Ectodermal cell (in vitro differentiated cells): ENCODE results near the gene ZSCAN26. TPM values are rescaled to one million over a fixed set of nuclear protein-coding genes. Genes with fewer than 3 reads are reported as not detected.

Experiments
- H3K27ac ChIP-seq: 2 replicates; pipeline ENCODE4 v1.7.0; 2013; ENCODE audit warnings: mild to moderate bottlenecking, low read depth, low read length; ENCODE audit not compliant: insufficient read depth, poor library complexity, severe bottlenecking
- H3K27me3 ChIP-seq: 2 replicates; pipeline ENCODE4 v1.7.0; 2013; ENCODE audit warnings: mild to moderate bottlenecking, low read length; ENCODE audit not compliant: insufficient read depth, control insufficient read depth, poor library complexity, severe bottlenecking
- H3K36me3 ChIP-seq: one replicate; pipeline ENCODE4 v1.7.0; 2013; ENCODE audit warnings: low read length; ENCODE audit not compliant: control insufficient read depth, insufficient read depth
- H3K4me1 ChIP-seq: one replicate; pipeline ENCODE4 v1.7.0; 2013; ENCODE audit warnings: low read length; ENCODE audit not compliant: control insufficient read depth, insufficient read depth
- H3K4me3 ChIP-seq: 2 replicates; pipeline ENCODE4 v1.7.0; 2013; ENCODE audit warnings: low read depth, low read length, control low read depth; ENCODE audit not compliant: insufficient read depth
- H3K9me3 ChIP-seq: 2 replicates; pipeline ENCODE4 v1.7.0; 2013; ENCODE audit warnings: mild to moderate bottlenecking, low read length, moderate library complexity; ENCODE audit not compliant: control insufficient read depth
- WGBS, 2 experiments: methylation state at CpG; one replicate each; pipeline ENCODE4 v1.1.7; 2013; ENCODE audit warnings: missing lambda C conversion rate in 2 of 2; 5-methylcytosine and 5-hydroxymethylcytosine counted together
- polyA plus RNA-seq, 4 experiments: library from polyadenylated mRNA; stranded (reverse); fragments of 50-300 nt; gene quantifications; one replicate each; pipeline ENCODE4 v1.2.3, GENCODE V29; 2013

The ZSCAN26 gene
- polyA plus RNA-seq (2013, experiment 1 of 4), result 23.3 TPM
- polyA plus RNA-seq (2013, experiment 2 of 4), result 26.1 TPM
- 19.6 TPM for polyA plus RNA-seq (2013, experiment 3 of 4)
- 25.7 TPM for polyA plus RNA-seq (2013, experiment 4 of 4)

GRCh38 chr6:28266962-28267694 lies at the start of gene ZSCAN26:
TSS of gene ZSCAN26 (plus strand) at chr6:28267143. CDS start at chr6:28271920, 4,777 bp downstream.
- Histone ChIP-seq H3K36me3 (peaks cover 6% of the 10 kb centered on the region), H3K27me3 (peaks cover 25% of the 10 kb centered on the region), H3K4me1 (no peaks in the 10 kb centered on the region), H3K9me3 (no peaks in the 10 kb centered on the region), H3K4me3 (peak within 1 kb of the TSS; percentile 75), H3K27ac (no peak within 1 kb of the TSS)
- WGBS, 2 experiments, result 1% methylated on average over 32 of the region's 32 CpGs

DNA sequence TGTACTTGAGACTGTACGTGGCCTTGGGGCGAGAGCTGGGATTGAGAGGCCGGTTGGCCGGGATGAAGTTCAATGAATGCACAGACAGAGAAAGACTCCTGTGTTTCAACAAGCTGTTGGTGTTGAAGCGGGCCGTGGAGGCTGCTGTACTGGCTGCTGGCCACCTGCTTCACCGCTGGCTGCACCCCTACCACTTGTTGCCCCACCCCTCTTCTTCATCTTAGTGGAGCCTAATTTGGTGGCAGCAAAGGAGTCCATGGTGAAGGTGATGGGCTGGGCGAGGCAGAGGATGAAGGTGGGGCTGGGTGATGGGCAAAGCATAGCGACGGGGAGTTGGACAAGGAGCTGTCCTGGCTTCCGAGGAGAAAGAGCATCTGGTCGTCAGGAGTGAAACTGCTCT lies 49.1 kb upstream of the ZSCAN26 start:
- Histone ChIP-seq H3K9me3 (no peaks in the 10 kb centered on the region), H3K36me3 (no peaks in the 10 kb centered on the region), H3K27me3 (peaks cover 84% of the 10 kb centered on the region), H3K4me1 (no peaks in the 10 kb centered on the region), H3K27ac (no peak overlapping the region), H3K4me3 (no peak overlapping the region)
- 92% methylated on average over 12 of the region's 12 CpGs for WGBS, 2 experiments

GRCh38 chr6:28218312-28219248 lies 48.4 kb upstream of the ZSCAN26 start:
- Histone ChIP-seq H3K36me3 (no peaks in the 10 kb centered on the region), H3K4me1 (no peaks in the 10 kb centered on the region), H3K27me3 (peaks cover 84% of the 10 kb centered on the region), H3K4me3 (peak overlapping the region; percentile 43), H3K9me3 (no peaks in the 10 kb centered on the region), H3K27ac (no peak overlapping the region)
- WGBS, 2 experiments, result 14 to 15% methylated on average over 54 to 56 of the region's 56 CpGs

DNA sequence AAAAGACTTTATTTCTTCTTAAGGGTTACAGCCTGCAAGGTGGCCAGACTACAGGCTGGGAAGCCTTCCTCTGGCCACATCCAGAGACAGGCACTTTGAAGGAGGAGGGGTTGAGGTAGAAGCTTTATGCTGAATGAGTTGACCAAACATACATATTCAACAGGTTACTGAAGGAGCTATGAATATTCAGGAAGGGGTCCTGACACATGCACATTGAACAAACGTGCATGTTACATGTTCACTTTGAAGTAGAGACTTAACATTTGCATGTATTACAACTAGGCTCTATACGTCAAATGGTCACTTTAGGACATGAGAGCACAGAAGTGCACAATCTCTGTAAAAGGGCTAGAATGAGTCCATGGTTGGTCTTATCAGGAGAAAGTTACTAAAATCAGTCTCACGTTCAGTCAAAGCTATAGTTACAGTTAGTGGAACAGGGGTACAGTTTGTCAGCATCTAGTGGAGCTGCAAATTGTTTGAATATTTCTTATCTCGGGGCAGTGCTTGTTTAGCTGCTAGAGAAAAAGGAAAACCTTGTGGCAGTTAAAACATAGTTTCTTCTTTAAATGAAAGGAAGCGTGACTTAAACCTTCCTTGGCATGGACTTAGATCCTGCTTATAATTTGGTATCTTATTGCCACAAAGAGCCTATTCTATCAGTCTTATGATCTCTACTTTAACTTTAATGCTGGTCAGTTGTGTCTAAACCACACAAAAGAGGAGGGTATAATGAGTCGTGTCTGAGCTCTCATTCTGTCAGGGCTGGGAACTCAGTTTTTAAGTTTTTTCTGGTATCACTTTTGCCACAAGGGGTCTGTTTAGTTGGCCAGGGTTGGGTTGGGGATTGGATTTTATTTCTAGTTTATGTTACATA lies 46.4 kb upstream of the ZSCAN26 start:
- no peak overlapping the region for H3K4me3 ChIP-seq
- peaks cover 73% of the 10 kb centered on the region for H3K27me3 ChIP-seq
- H3K4me1 ChIP-seq, result no peaks in the 10 kb centered on the region

DNA sequence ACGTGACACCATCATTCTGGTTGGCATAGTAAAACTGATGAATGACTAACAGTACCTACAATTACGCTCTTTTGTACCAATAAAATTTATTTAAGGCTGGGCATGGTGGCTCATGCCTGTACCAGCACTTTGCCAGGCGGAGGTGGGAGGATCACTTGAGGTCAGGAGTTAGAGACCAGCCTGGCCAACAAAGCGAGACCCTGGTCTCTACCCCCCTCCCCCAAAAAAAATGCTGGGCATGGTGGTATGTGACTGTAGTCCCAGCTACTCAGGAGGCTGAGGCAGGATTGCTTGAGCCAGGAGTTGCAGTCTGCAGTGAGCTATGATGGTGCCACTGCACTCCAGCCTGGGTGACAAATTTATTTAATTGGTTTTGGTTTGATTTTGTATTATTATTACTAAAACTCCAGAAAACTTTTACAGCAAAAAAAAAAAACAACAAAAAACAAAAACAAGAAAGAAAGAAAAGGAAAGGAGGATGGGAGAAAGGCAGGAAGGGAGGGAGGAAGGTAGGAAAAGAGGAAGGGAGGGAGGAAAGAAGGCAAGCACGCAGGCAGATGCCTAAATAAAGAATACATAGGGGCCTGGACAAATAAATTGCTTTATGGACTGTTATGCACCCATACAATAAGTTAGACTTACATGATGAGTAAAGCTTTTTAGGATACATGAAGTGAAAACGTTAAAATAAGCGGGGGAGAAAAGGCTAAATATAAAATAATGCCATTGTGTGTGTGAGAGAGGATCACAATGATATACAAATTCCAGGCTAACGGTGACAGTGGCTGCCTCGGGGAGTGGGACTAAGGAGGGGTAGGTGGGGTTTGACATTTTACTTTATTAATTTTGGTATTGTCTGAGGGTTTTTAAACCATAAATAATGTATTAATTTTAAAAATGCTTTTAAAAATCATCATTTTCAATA lies 42.5 kb upstream of the ZSCAN26 start:
- H3K9me3 ChIP-seq, result no peaks in the 10 kb centered on the region
- peaks cover 4% of the 10 kb centered on the region for H3K4me1 ChIP-seq
- WGBS, 2 experiments, result 59 to 64% methylated on average over 9 of the region's 9 CpGs
- H3K36me3 ChIP-seq, result peaks cover 24% of the 10 kb centered on the region
- peak overlapping the region; percentile 60 for H3K4me3 ChIP-seq
- no peak overlapping the region for H3K27ac ChIP-seq
- H3K27me3 ChIP-seq, result peaks cover 46% of the 10 kb centered on the region

More for the DNA sequence above, 46.4 kb upstream of the ZSCAN26 start:
- no peak overlapping the region for H3K27ac ChIP-seq
- WGBS, 2 experiments, result 60 to 66% methylated on average over 6 of the region's 6 CpGs
- no peaks in the 10 kb centered on the region for H3K36me3 ChIP-seq
- no peaks in the 10 kb centered on the region for H3K9me3 ChIP-seq

GRCh38 chr6:28225056-28225834 lies 41.7 kb upstream of the ZSCAN26 start, which contains the start of gene ZSCAN9:
TSS of gene ZSCAN9 (plus strand) at chr6:28225275. CDS start at chr6:28227085, 1,810 bp downstream.
- Histone ChIP-seq H3K9me3 (no peaks in the 10 kb centered on the region), H3K27me3 (peaks cover 38% of the 10 kb centered on the region), H3K4me3 (peak within 1 kb of the TSS; percentile 60), H3K36me3 (peaks cover 29% of the 10 kb centered on the region), H3K4me1 (peaks cover 4% of the 10 kb centered on the region), H3K27ac (peak within 1 kb of the TSS; percentile 30)
- 1% methylated on average over 43 to 45 of the region's 45 CpGs for WGBS, 2 experiments

DNA sequence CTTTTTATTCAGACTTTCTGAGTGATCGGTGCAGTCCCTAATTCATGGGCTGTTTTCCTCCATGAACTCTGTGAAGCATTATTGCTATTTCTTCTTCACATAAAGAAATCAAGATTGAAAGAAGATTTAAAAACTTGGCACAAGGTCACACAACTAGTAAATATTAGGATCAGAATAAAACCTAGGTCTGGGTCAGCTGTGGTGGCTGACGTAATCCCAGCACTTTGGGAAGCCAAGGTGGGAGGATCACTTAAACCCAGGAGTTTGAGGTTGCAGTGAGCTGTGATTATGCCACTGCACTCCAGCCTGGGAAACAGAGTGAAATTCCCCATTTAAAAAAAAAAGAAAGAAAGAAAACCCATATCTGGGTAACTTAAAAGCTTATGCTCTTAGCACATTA lies 40.5 kb upstream of the ZSCAN26 start:
- Histone ChIP-seq H3K27me3 (peaks cover 26% of the 10 kb centered on the region), H3K4me3 (peak overlapping the region; percentile 60), H3K4me1 (peaks cover 4% of the 10 kb centered on the region), H3K9me3 (no peaks in the 10 kb centered on the region), H3K27ac (no peak overlapping the region), H3K36me3 (peaks cover 38% of the 10 kb centered on the region)
- WGBS, 2 experiments, result 96 to 98% methylated on average over 2 of the region's 2 CpGs

GRCh38 chr6:28232785-28233184 lies 34.2 kb upstream of the ZSCAN26 start:
- no peaks in the 10 kb centered on the region for H3K9me3 ChIP-seq
- WGBS, 2 experiments, result 95 to 96% methylated on average over 11 of the region's 11 CpGs
- peaks cover 36% of the 10 kb centered on the region for H3K36me3 ChIP-seq
- H3K27ac ChIP-seq, result no peak overlapping the region
- H3K4me3 ChIP-seq, result no peak overlapping the region
- no peaks in the 10 kb centered on the region for H3K27me3 ChIP-seq
- no peaks in the 10 kb centered on the region for H3K4me1 ChIP-seq
